ENCODE results near the gene CX3CR1.

DNA sequence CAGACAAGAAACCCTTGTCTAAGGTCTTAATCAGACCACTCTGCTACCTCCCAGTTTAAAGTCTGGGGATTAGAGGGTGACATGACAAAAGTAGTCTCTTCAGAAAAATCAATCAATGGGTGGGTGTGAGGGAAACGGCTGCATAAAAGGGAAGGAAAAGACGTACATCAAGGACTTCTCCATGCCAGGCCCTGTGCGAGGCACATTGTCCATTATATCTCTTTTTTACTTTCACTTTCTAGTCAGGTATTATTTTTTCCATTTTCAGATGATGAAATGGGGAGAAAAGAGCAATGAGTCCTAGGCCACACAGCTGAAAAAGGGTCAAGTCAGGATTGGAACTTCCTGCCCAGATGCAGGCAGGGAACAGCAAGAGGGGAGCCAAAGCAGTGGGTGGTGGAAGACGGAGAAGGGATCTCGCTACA is 4.6 kb upstream of the CX3CR1 start:
- TF ChIP-seq, protein P1, sequence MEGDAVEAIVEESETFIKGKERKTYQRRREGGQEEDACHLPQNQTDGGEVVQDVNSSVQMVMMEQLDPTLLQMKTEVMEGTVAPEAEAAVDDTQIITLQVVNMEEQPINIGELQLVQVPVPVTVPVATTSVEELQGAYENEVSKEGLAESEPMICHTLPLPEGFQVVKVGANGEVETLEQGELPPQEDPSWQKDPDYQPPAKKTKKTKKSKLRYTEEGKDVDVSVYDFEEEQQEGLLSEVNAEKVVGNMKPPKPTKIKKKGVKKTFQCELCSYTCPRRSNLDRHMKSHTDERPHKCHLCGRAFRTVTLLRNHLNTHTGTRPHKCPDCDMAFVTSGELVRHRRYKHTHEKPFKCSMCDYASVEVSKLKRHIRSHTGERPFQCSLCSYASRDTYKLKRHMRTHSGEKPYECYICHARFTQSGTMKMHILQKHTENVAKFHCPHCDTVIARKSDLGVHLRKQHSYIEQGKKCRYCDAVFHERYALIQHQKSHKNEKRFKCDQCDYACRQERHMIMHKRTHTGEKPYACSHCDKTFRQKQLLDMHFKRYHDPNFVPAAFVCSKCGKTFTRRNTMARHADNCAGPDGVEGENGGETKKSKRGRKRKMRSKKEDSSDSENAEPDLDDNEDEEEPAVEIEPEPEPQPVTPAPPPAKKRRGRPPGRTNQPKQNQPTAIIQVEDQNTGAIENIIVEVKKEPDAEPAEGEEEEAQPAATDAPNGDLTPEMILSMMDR (conservative IDR thresholded peaks at IDR 0.05; ENCODE audit: low read depth, low read length) = no peak
- TF ChIP-seq EZH2 (IDR thresholded peaks at IDR 0.05; ENCODE audit: low read length, unreplicated experiment) = no peak
- no peak for TF ChIP-seq EZH2phosphoT487 (IDR thresholded peaks at IDR 0.05; ENCODE audit: borderline replicate concordance, low read length)
